Measurements from ENCODE around the gene PIGU. TPM values are rescaled to one million over a fixed set of nuclear protein-coding genes. Genes with fewer than 3 reads are reported as not detected.
"Not testable (repeated sequence)": the region's sequence is repeated elsewhere in the genome, so short reads cannot be mapped to it uniquely, and the experiment has no call there.

PIGU gene
- polyA plus RNA-seq, 1 donor from 2014 or later = 35.8 TPM

DNA sequence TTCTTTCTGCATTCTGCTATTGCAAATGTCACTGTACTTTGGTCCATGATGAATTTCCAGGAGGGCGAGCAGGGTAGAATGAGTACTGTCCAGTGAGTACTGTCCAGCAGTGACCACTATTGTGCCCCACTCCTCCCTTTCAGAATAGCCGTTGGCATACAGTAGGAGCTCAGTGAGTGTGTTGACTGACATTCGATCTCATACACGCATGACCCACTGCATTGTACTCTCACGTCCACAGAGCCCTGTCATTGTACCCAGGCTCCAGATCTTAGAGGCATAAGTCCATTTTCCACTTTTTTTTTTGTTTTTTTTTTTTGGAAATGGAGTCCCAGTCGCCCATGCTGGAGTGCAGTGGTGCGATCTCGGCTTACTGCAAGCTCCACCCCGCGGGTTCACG lies 152.5 kb downstream of the PIGU start:
- Histone ChIP-seq H3K27ac (ENCODE audit: low read length) (no peak overlapping the region), H3K4me2 (ENCODE audit: low read length) (no peak overlapping the region), H3K36me3 (ENCODE audit: insufficient read depth, low read length) (no peaks in the 10 kb centered on the region), H3K79me2 (replicated peaks; ENCODE audit: insufficient read depth, low read length) (peaks cover 36% of the 10 kb centered on the region), H3K4me3 (ENCODE audit: low read length) (no peak overlapping the region), H3K9ac (ENCODE audit: low read length) (no peak overlapping the region), H4K20me1 (ENCODE audit: insufficient read depth) (no peaks in the 10 kb centered on the region), H2AFZ (ENCODE audit: low read depth, low read length) (no peak overlapping the region), H3K9me3 (ENCODE audit: low read length) (no peaks in the 10 kb centered on the region), H3F3A (ENCODE audit: insufficient read depth, low read length, poor library complexity, severe bottlenecking) (no peaks in the 10 kb centered on the region), H3K27me3 (ENCODE audit: insufficient read depth, low read depth, low read length) (no peaks in the 10 kb centered on the region), H3K9me2 (ENCODE audit: insufficient read depth, low read length) (no peaks in the 10 kb centered on the region)
- TF ChIP-seq TAF1 (IDR thresholded peaks at IDR 0.05; ENCODE audit: low read depth) (no peak), SMC3 (conservative IDR thresholded peaks at IDR 0.05; ENCODE audit: poor library complexity) (no peak), RAD21 (conservative IDR thresholded peaks at IDR 0.05) (no peak)
- TF ChIP-seq, protein P1, sequence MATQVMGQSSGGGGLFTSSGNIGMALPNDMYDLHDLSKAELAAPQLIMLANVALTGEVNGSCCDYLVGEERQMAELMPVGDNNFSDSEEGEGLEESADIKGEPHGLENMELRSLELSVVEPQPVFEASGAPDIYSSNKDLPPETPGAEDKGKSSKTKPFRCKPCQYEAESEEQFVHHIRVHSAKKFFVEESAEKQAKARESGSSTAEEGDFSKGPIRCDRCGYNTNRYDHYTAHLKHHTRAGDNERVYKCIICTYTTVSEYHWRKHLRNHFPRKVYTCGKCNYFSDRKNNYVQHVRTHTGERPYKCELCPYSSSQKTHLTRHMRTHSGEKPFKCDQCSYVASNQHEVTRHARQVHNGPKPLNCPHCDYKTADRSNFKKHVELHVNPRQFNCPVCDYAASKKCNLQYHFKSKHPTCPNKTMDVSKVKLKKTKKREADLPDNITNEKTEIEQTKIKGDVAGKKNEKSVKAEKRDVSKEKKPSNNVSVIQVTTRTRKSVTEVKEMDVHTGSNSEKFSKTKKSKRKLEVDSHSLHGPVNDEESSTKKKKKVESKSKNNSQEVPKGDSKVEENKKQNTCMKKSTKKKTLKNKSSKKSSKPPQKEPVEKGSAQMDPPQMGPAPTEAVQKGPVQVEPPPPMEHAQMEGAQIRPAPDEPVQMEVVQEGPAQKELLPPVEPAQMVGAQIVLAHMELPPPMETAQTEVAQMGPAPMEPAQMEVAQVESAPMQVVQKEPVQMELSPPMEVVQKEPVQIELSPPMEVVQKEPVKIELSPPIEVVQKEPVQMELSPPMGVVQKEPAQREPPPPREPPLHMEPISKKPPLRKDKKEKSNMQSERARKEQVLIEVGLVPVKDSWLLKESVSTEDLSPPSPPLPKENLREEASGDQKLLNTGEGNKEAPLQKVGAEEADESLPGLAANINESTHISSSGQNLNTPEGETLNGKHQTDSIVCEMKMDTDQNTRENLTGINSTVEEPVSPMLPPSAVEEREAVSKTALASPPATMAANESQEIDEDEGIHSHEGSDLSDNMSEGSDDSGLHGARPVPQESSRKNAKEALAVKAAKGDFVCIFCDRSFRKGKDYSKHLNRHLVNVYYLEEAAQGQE (IDR thresholded peaks at IDR 0.05; ENCODE audit: borderline replicate concordance) = no peak

DNA sequence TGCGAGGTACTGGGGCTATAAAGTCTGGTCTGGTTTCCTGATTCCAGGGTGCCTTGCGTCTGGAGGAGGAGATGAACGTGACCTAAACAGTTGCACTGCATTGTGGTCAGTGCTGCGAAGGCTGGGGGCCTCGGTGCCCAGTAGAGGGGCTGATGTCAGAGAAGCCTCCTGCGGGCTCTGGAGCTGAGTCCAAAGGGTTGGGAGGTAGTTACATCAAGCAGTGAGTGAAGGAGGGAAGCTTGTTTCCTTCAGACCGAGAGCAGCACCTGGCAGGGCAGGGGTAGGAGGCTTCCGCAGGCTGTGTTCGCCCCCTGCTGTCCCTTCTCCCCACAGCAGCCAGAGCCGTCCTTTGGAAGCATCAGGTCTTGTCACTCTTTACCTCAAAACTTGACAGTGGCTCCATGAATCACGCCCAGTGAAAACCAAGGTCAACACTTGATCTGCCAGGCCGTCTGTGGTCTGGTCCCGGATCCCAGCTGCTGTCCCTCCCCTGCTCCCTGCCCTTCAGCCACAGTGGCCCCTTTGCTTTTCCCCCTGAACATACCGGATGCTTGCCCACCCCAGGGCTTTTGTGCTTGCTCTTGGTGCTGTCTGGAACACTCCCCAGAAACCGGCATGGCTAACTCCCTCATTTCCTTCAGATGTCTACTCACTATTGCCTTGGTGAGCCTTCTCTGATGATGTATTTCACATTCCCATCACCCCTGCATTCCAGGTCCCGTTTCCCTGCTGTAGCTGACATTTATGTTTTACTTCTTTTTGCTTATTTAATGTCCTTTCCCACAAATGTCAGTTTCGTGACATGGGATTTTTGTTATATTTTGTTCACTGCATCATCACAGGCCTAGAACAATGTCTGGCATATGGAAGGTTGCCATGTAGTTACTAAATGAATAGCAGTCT lies 153.7 kb downstream of the PIGU start:
- no peak overlapping the region for H3K4me2 ChIP-seq (ENCODE audit: low read length)
- H3K36me3 ChIP-seq (ENCODE audit: insufficient read depth, low read length) = no peaks in the 10 kb centered on the region
- no peak overlapping the region for H3K4me3 ChIP-seq (ENCODE audit: low read length)
- H2AFZ ChIP-seq (ENCODE audit: low read depth, low read length) = no peak overlapping the region
- no peak overlapping the region for H3K27ac ChIP-seq (ENCODE audit: low read length)
- no peak overlapping the region for H3K9ac ChIP-seq (ENCODE audit: low read length)
- H3F3A ChIP-seq (ENCODE audit: insufficient read depth, low read length, poor library complexity, severe bottlenecking) = no peaks in the 10 kb centered on the region
- H4K20me1 ChIP-seq (ENCODE audit: insufficient read depth) = no peaks in the 10 kb centered on the region
- peaks cover 47% of the 10 kb centered on the region for H3K79me2 ChIP-seq (replicated peaks; ENCODE audit: insufficient read depth, low read length)
- no peaks in the 10 kb centered on the region for H3K9me2 ChIP-seq (ENCODE audit: insufficient read depth, low read length)
- TF ChIP-seq EZH2 (IDR thresholded peaks at IDR 0.05; ENCODE audit: borderline replicate concordance, insufficient read depth, low read length, poor library complexity, severe bottlenecking) (no peak), EP300 (conservative IDR thresholded peaks at IDR 0.05; ENCODE audit: poor library complexity, severe bottlenecking) (no peak), RAD21 (conservative IDR thresholded peaks at IDR 0.05) (peak; percentile 24), POLR2AphosphoS5 (IDR thresholded peaks at IDR 0.05) (no peak), TAF1 (IDR thresholded peaks at IDR 0.05; ENCODE audit: low read depth) (no peak), SMC3 (conservative IDR thresholded peaks at IDR 0.05; ENCODE audit: poor library complexity) (peak; percentile 30)
- TF ChIP-seq, protein P2, sequence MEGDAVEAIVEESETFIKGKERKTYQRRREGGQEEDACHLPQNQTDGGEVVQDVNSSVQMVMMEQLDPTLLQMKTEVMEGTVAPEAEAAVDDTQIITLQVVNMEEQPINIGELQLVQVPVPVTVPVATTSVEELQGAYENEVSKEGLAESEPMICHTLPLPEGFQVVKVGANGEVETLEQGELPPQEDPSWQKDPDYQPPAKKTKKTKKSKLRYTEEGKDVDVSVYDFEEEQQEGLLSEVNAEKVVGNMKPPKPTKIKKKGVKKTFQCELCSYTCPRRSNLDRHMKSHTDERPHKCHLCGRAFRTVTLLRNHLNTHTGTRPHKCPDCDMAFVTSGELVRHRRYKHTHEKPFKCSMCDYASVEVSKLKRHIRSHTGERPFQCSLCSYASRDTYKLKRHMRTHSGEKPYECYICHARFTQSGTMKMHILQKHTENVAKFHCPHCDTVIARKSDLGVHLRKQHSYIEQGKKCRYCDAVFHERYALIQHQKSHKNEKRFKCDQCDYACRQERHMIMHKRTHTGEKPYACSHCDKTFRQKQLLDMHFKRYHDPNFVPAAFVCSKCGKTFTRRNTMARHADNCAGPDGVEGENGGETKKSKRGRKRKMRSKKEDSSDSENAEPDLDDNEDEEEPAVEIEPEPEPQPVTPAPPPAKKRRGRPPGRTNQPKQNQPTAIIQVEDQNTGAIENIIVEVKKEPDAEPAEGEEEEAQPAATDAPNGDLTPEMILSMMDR (IDR thresholded peaks at IDR 0.05; ENCODE audit: poor library complexity, severe bottlenecking) = peak; percentile 32
- H3K9me3 ChIP-seq (ENCODE audit: low read length) = no peaks in the 10 kb centered on the region
- no peaks in the 10 kb centered on the region for H3K27me3 ChIP-seq (ENCODE audit: insufficient read depth, low read depth, low read length)

DNA sequence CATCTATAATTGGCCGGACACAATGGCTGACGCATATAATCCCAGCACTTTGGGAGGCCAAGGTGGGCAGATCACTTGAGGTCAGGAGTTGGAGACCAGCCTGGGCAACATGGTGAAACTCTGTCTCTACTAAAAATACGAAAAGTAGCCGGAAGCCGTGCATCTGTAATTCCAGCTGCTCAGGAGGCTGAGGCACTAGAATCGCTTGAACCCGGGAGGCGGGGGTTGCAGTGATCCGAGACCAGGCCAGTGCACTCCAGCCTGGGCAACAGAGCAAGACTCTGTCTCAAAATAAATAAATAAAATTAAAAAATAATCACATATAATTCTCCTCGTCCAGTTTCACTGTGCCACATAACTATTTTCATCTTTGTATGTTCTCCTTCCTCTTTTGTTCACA lies 157.1 kb downstream of the PIGU start:
- not testable (repeated sequence) for H4K20me1 ChIP-seq (ENCODE audit: insufficient read depth); H3K36me3 ChIP-seq (ENCODE audit: insufficient read depth, low read length); H3K27me3 ChIP-seq (ENCODE audit: insufficient read depth, low read depth, low read length); H3K9me3 ChIP-seq (ENCODE audit: low read length); H2AFZ ChIP-seq (ENCODE audit: low read depth, low read length); H3K4me3 ChIP-seq (ENCODE audit: low read length); H3F3A ChIP-seq (ENCODE audit: insufficient read depth, low read length, poor library complexity, severe bottlenecking); H3K9ac ChIP-seq (ENCODE audit: low read length); H3K4me2 ChIP-seq (ENCODE audit: low read length); H3K9me2 ChIP-seq (ENCODE audit: insufficient read depth, low read length); H3K27ac ChIP-seq (ENCODE audit: low read length)
- peaks cover 53% of the 10 kb centered on the region for H3K79me2 ChIP-seq (replicated peaks; ENCODE audit: insufficient read depth, low read length)

DNA sequence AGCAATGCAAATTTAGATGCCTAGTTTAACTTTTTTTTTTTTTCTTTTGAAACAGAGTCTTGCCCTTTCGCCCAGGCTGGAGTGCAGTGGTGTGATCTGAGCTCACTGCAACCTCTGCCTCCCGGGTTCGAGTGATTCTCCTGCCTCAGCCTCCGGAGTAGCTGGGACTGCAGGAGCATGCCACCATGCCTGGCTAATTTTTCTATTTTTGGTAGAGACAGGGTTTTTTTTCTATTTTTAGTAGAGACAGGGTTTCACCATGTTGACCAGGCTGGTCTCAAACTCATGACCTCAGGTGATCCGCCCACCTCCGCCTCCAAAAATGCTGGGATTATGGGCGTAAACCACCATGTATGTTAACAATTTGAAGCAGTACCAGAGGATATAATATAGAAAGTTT lies 158.0 kb downstream of the PIGU start:
- not testable (repeated sequence) for H3K9ac ChIP-seq (ENCODE audit: low read length); H3K36me3 ChIP-seq (ENCODE audit: insufficient read depth, low read length); H3K9me2 ChIP-seq (ENCODE audit: insufficient read depth, low read length); H2AFZ ChIP-seq (ENCODE audit: low read depth, low read length); H4K20me1 ChIP-seq (ENCODE audit: insufficient read depth); H3K27ac ChIP-seq (ENCODE audit: low read length); H3K4me3 ChIP-seq (ENCODE audit: low read length); H3F3A ChIP-seq (ENCODE audit: insufficient read depth, low read length, poor library complexity, severe bottlenecking); H3K4me2 ChIP-seq (ENCODE audit: low read length); H3K9me3 ChIP-seq (ENCODE audit: low read length); H3K27me3 ChIP-seq (ENCODE audit: insufficient read depth, low read depth, low read length)
- H3K79me2 ChIP-seq (replicated peaks; ENCODE audit: insufficient read depth, low read length) = peaks cover 47% of the 10 kb centered on the region
